ENCODE measurements around the gene HAGHL. TPM values are rescaled to one million over a fixed set of nuclear protein-coding genes. Genes with fewer than 3 reads are reported as not detected.

HAGHL gene
- total RNA-seq, 1 donor from 2014 or later = 1.0 TPM

- H3K27me3 ChIP-seq = no peaks in the 10 kb centered on the region
- no peak overlapping the region for H3K9ac ChIP-seq
- no peak overlapping the region for H3K27ac ChIP-seq
- Mint-ChIP-seq H3K27me3 (ENCODE audit: insufficient read depth, low read depth) (peaks cover 3% of the 10 kb centered on the region), H3K36me3 (no peaks in the 10 kb centered on the region), H3K4me1 (peaks cover 10% of the 10 kb centered on the region), H3K4me3 (no peak overlapping the region), H3K27ac (no peak overlapping the region), H3K9me3 (no peaks in the 10 kb centered on the region)
- H3K9me3 ChIP-seq (ENCODE audit: low read depth) = no peaks in the 10 kb centered on the region
- H3K36me3 ChIP-seq = no peaks in the 10 kb centered on the region
- TF ChIP-seq EZH2phosphoT487 (IDR thresholded peaks at IDR 0.05) (no peak), CTCF (IDR thresholded peaks at IDR 0.05) (peak; percentile 32)
- H4K20me1 ChIP-seq (ENCODE audit: low read depth) = no peaks in the 10 kb centered on the region
- H3F3A ChIP-seq (ENCODE audit: low read depth) = peaks cover 4% of the 10 kb centered on the region
- DNase-seq (ENCODE audit: low spot score) = no peak
- no peak overlapping the region for H2AFZ ChIP-seq (replicated peaks)
- H3K4me1 ChIP-seq = peaks cover 5% of the 10 kb centered on the region
- no peak overlapping the region for H3K4me3 ChIP-seq
- H3K4me2 ChIP-seq = no peak overlapping the region
- peaks cover 8% of the 10 kb centered on the region for H3K79me2 ChIP-seq (ENCODE audit: low read depth)
Observed at GRCh38 chr16:743794-744500, 17.0 kb downstream of the HAGHL start.

- DNase-seq (ENCODE audit: low spot score) = peak; percentile 86
- Histone ChIP-seq H3K4me2 (peak overlapping the region; percentile 54), H3K36me3 (no peaks in the 10 kb centered on the region), H3K9me3 (ENCODE audit: low read depth) (no peaks in the 10 kb centered on the region), H4K20me1 (ENCODE audit: low read depth) (no peaks in the 10 kb centered on the region), H3K27ac (no peak overlapping the region), H3F3A (ENCODE audit: low read depth) (peaks cover 7% of the 10 kb centered on the region), H3K4me1 (peaks cover 2% of the 10 kb centered on the region), H2AFZ (replicated peaks) (no peak overlapping the region), H3K79me2 (ENCODE audit: low read depth) (no peaks in the 10 kb centered on the region), H3K4me3 (no peak overlapping the region), H3K9ac (no peak overlapping the region), H3K27me3 (no peaks in the 10 kb centered on the region)
- TF ChIP-seq CTCF (IDR thresholded peaks at IDR 0.05) = peak; percentile 78
- TF ChIP-seq EZH2phosphoT487 (IDR thresholded peaks at IDR 0.05) = no peak
- no peak for TF ChIP-seq EZH2 (IDR thresholded peaks at IDR 0.05)
- H3K9me3 Mint-ChIP-seq = no peaks in the 10 kb centered on the region
- H3K27ac Mint-ChIP-seq = no peak overlapping the region
- peak overlapping the region; percentile 53 for H3K4me3 Mint-ChIP-seq
- H3K4me1 Mint-ChIP-seq = peaks cover 8% of the 10 kb centered on the region
- H3K27me3 Mint-ChIP-seq (ENCODE audit: insufficient read depth, low read depth) = peaks cover 2% of the 10 kb centered on the region
- H3K36me3 Mint-ChIP-seq = no peaks in the 10 kb centered on the region
Observed at GRCh38 chr16:745739-746138, 18.8 kb downstream of the HAGHL start.

- Histone ChIP-seq H3K79me2 (ENCODE audit: low read depth) (no peaks in the 10 kb centered on the region), H4K20me1 (ENCODE audit: low read depth) (no peaks in the 10 kb centered on the region), H3F3A (ENCODE audit: low read depth) (peaks cover 13% of the 10 kb centered on the region), H3K9ac (no peak overlapping the region), H3K4me3 (no peak overlapping the region), H3K27ac (no peak overlapping the region), H3K36me3 (no peaks in the 10 kb centered on the region), H3K27me3 (no peaks in the 10 kb centered on the region), H2AFZ (replicated peaks) (no peak overlapping the region), H3K9me3 (ENCODE audit: low read depth) (no peaks in the 10 kb centered on the region), H3K4me1 (peaks cover 11% of the 10 kb centered on the region), H3K4me2 (no peak overlapping the region)
- H3K4me1 Mint-ChIP-seq = peaks cover 17% of the 10 kb centered on the region
- no peak for DNase-seq (ENCODE audit: low spot score)
- H3K9me3 Mint-ChIP-seq = no peaks in the 10 kb centered on the region
- peaks cover 6% of the 10 kb centered on the region for H3K27me3 Mint-ChIP-seq (ENCODE audit: insufficient read depth, low read depth)
- no peaks in the 10 kb centered on the region for H3K36me3 Mint-ChIP-seq
- TF ChIP-seq EZH2phosphoT487 (IDR thresholded peaks at IDR 0.05) = no peak
- TF ChIP-seq EZH2 (IDR thresholded peaks at IDR 0.05) = no peak
- no peak overlapping the region for H3K4me3 Mint-ChIP-seq
- no peak overlapping the region for H3K27ac Mint-ChIP-seq
Observed at GRCh38 chr16:746637-747036, 19.7 kb downstream of the HAGHL start.

GRCh38 chr16:747978-748746 is 21.3 kb downstream of the HAGHL start:
- H3K4me1 Mint-ChIP-seq = peaks cover 30% of the 10 kb centered on the region
- TF ChIP-seq EZH2 (IDR thresholded peaks at IDR 0.05) = no peak
- TF ChIP-seq EZH2phosphoT487 (IDR thresholded peaks at IDR 0.05) = no peak
- TF ChIP-seq CTCF (IDR thresholded peaks at IDR 0.05) = no peak

More at GRCh38 chr16:747978-748746, 21.3 kb downstream of the HAGHL start:
- Histone ChIP-seq H3K79me2 (ENCODE audit: low read depth) (no peaks in the 10 kb centered on the region), H4K20me1 (ENCODE audit: low read depth) (no peaks in the 10 kb centered on the region), H3K4me2 (no peak overlapping the region), H3K27me3 (no peaks in the 10 kb centered on the region), H3K4me3 (no peak overlapping the region), H3K9ac (no peak overlapping the region), H2AFZ (replicated peaks) (no peak overlapping the region), H3K9me3 (ENCODE audit: low read depth) (no peaks in the 10 kb centered on the region), H3K27ac (no peak overlapping the region), H3F3A (ENCODE audit: low read depth) (peaks cover 21% of the 10 kb centered on the region), H3K36me3 (no peaks in the 10 kb centered on the region), H3K4me1 (peaks cover 22% of the 10 kb centered on the region)
- H3K27me3 Mint-ChIP-seq (ENCODE audit: insufficient read depth, low read depth) = peaks cover 4% of the 10 kb centered on the region
- H3K27ac Mint-ChIP-seq = no peak overlapping the region
- H3K4me3 Mint-ChIP-seq = no peak overlapping the region
- no peaks in the 10 kb centered on the region for H3K9me3 Mint-ChIP-seq
- no peaks in the 10 kb centered on the region for H3K36me3 Mint-ChIP-seq
- no peak for DNase-seq (ENCODE audit: low spot score)
